Measurements from ENCODE around the gene CST2. TPM values are rescaled to one million over a fixed set of nuclear protein-coding genes. Genes with fewer than 3 reads are reported as not detected.
A peak's percentile ranks its signal among the peaks of the same experiment; 100 is the strongest.
"Not testable (repeated sequence)": the region's sequence is repeated elsewhere in the genome, so short reads cannot be mapped to it uniquely, and the experiment has no call there.

CST2 gene
- total and polyA plus RNA-seq, 2 experiments from 2014 or later, result not detected

DNA sequence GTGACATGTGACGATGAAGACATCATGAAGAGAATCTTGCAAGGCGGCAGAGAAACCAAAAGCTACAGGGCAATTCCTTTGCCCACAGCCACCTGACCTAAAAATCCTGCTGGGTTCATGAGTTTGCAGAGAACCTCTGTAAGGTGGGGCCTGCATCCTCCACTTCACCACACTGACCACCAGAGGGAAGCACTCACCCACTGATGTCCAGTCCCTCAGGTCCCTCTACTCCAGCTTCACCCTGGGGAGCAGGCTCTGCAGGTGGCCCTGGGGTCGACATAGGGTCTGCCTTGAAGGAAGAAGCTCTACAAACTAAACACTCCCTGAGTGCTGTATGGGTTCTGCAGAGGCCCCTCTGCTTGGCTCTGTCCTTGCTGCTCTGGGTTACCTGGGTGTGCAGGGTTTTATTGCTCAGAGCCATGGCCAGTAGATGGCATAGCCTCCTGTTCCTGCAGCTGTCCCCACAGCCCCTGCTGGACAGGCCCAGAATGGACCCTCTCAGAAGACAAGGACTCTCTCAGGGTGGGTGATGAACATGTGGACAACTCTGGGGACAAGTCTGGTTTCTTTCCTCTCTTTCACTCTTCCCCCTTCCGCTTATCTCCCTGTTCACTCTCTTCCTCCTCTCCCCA is 27.2 kb downstream of the CST2 start:
- H3K4me1 ChIP-seq (ENCODE audit: low read depth); H3K27ac ChIP-seq; H3K27me3 ChIP-seq; H3K9me3 ChIP-seq (ENCODE audit: low read depth); H3K4me3 ChIP-seq; H3K36me3 ChIP-seq: not testable (repeated sequence)
- peak; percentile 25 to 29 for DNase-seq (ENCODE audit: low read depth in 1 of 2, low spot score in 1 of 2)
- TF ChIP-seq, protein P1, sequence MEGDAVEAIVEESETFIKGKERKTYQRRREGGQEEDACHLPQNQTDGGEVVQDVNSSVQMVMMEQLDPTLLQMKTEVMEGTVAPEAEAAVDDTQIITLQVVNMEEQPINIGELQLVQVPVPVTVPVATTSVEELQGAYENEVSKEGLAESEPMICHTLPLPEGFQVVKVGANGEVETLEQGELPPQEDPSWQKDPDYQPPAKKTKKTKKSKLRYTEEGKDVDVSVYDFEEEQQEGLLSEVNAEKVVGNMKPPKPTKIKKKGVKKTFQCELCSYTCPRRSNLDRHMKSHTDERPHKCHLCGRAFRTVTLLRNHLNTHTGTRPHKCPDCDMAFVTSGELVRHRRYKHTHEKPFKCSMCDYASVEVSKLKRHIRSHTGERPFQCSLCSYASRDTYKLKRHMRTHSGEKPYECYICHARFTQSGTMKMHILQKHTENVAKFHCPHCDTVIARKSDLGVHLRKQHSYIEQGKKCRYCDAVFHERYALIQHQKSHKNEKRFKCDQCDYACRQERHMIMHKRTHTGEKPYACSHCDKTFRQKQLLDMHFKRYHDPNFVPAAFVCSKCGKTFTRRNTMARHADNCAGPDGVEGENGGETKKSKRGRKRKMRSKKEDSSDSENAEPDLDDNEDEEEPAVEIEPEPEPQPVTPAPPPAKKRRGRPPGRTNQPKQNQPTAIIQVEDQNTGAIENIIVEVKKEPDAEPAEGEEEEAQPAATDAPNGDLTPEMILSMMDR (IDR thresholded peaks at IDR 0.05; ENCODE audit: low read depth, low read length), result peak; percentile 58

- Histone ChIP-seq H3K9me3 (ENCODE audit: low read depth) (no peaks in the 10 kb centered on the region), H3K36me3 (no peaks in the 10 kb centered on the region), H3K27ac (no peak overlapping the region), H3K4me1 (ENCODE audit: low read depth) (no peaks in the 10 kb centered on the region), H3K27me3 (no peaks in the 10 kb centered on the region), H3K4me3 (no peak overlapping the region)
- no peak for DNase-seq (ENCODE audit: low read depth in 1 of 2, low spot score in 1 of 2)
- TF ChIP-seq, protein P1 (IDR thresholded peaks at IDR 0.05; ENCODE audit: low read depth, low read length), result no peak
Observed at GRCh38 chr20:23795526-23795925, 31.0 kb downstream of the CST2 start.

GRCh38 chr20:23794841-23795240 is 31.7 kb downstream of the CST2 start:
- H3K9me3 ChIP-seq (ENCODE audit: low read depth), result no peaks in the 10 kb centered on the region
- no peak overlapping the region for H3K27ac ChIP-seq
- no peaks in the 10 kb centered on the region for H3K36me3 ChIP-seq
- DNase-seq (ENCODE audit: low read depth in 1 of 2, low spot score in 1 of 2), result no peak
- H3K4me3 ChIP-seq, result no peak overlapping the region
- H3K27me3 ChIP-seq, result no peaks in the 10 kb centered on the region
- no peaks in the 10 kb centered on the region for H3K4me1 ChIP-seq (ENCODE audit: low read depth)
- TF ChIP-seq, protein P1 (IDR thresholded peaks at IDR 0.05; ENCODE audit: low read depth, low read length), result no peak

DNA sequence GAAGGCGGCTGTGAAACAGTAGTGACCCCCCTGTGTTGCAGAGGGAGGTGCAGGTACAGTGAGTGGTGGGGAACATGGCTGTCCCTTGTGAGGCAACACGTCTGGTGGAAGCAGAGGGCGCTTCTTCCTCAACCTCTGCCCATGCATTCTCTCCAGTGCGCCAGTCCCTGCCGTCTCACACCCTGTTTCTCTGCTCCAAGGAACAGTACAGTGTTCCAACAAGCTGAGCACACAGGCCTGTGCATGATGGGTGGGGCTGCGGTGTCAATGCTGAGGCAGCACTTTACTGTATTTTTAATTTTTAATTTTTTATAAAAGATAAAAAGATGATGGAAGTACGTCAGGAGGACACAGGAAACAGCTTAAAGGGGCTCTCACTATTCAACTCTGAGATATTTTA is 32.5 kb downstream of the CST2 start:
- TF ChIP-seq, protein P1 (IDR thresholded peaks at IDR 0.05; ENCODE audit: low read depth, low read length), result no peak
- H3K9me3 ChIP-seq (ENCODE audit: low read depth), result no peaks in the 10 kb centered on the region
- H3K27me3 ChIP-seq, result no peaks in the 10 kb centered on the region
- no peak for DNase-seq (ENCODE audit: low read depth in 1 of 2, low spot score in 1 of 2)
- H3K36me3 ChIP-seq, result no peaks in the 10 kb centered on the region
- no peaks in the 10 kb centered on the region for H3K4me1 ChIP-seq (ENCODE audit: low read depth)
- H3K27ac ChIP-seq, result no peak overlapping the region
- no peak overlapping the region for H3K4me3 ChIP-seq

DNA sequence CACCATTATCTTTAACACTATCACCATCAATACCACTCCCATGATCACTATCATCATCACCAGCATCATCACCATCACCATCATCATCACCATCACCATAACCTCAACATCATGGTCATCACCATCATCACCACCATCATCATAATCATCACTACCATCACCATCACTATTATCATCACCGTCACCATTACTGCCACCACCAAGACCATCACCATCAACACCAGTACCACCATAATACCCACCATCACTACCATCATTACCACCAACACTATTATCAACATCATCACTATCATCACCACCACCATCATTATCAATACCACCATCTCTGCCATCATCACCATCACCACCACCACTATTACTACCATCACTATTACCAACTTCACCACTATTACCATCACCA is 43.1 kb downstream of the CST2 start:
- no peak for DNase-seq (ENCODE audit: low read depth in 1 of 2, low spot score in 1 of 2)
- H3K27me3 ChIP-seq, result no peaks in the 10 kb centered on the region
- H3K36me3 ChIP-seq, result no peaks in the 10 kb centered on the region
- no peak overlapping the region for H3K4me3 ChIP-seq
- H3K4me1 ChIP-seq (ENCODE audit: low read depth), result no peaks in the 10 kb centered on the region
- no peak overlapping the region for H3K27ac ChIP-seq
- no peaks in the 10 kb centered on the region for H3K9me3 ChIP-seq (ENCODE audit: low read depth)
- TF ChIP-seq, protein P1 (IDR thresholded peaks at IDR 0.05; ENCODE audit: low read depth, low read length), result no peak

Data from cardiac muscle cell (in vitro differentiated cells and primary cell).